T-cell (primary cell): ENCODE measurements around the gene MYO16. TPM values are rescaled to one million over a fixed set of nuclear protein-coding genes. Genes with fewer than 3 reads are reported as not detected.

Experiments
- ATAC-seq, 4 experiments: fragments of 200-7000 bp in 3 of 4; fragments of 150-1000 bp in 1 of 4; cut with Tn5 transposase; replicated peaks in 1 of 4; 1 replicate in 3 of 4; 2 replicates in 1 of 4; pipeline ENCODE4 v1.10.0; 2021; ENCODE audit warnings: moderate library complexity in 3 of 4, mild to moderate bottlenecking in 2 of 4, moderate number of reproducible peaks in 1 of 4
- CTCF ChIA-PET, 2 donors: fragments of 300-600 bp; sonication (Branson Sonifier 250); formaldehyde crosslinking; loops; one replicate each; lab custom pipeline; 2022; ENCODE audit warnings: antibody characterized with exemption in 2 of 2; lab: Charles Lee
- POLR2A ChIA-PET, 2 donors: fragments of 300-600 bp; sonication (Branson Sonifier 250); formaldehyde crosslinking; loops; one replicate each; lab custom pipeline; 2022; ENCODE audit warnings: antibody characterized with exemption in 2 of 2; lab: Charles Lee
- DNase-seq, 35 experiments: peaks; one replicate each; pipeline versions ENCODE4 v3.0.0 to v3.0.0-alpha.2; 2013 to 2023
- H3K27ac ChIP-seq: one replicate; pipeline ENCODE4 v1.5.1; 2013; ENCODE audit warnings: low read length
- H3K27me3 ChIP-seq, 2 experiments: replicated peaks in 1 of 2; 1 replicate in 1 of 2; 2 replicates in 1 of 2; pipeline versions ENCODE4 v1.6.1 to v1.7.0; 2013; ENCODE audit warnings: low read length in 1 of 2, mixed read lengths in 1 of 2; ENCODE audit not compliant: control insufficient read depth in 2 of 2, insufficient read depth in 2 of 2; ENCODE audit errors: extremely low read depth in 1 of 2
- H3K36me3 ChIP-seq, 2 donors: 1 replicate in 1 of 2; 2 replicates in 1 of 2; pipeline versions ENCODE4 v1.6.1 to v1.7.0; 2013; ENCODE audit warnings: low read length in 1 of 2; ENCODE audit not compliant: control insufficient read depth in 2 of 2, insufficient read depth in 1 of 2; ENCODE audit errors: extremely low read depth in 1 of 2
- H3K4me1 ChIP-seq, 2 experiments: 1 replicate in 1 of 2; 2 replicates in 1 of 2; pipeline versions ENCODE4 v1.6.1 to v1.7.0; 2013; ENCODE audit warnings: low read length in 2 of 2, mixed read lengths in 1 of 2; ENCODE audit not compliant: insufficient read depth in 2 of 2, control insufficient read depth in 1 of 2; ENCODE audit errors: extremely low read depth in 1 of 2
- H3K4me3 ChIP-seq, 2 donors: 1 replicate in 1 of 2; 2 replicates in 1 of 2; pipeline versions ENCODE4 v1.5.1 to v1.7.0; 2013; ENCODE audit warnings: mild to moderate bottlenecking in 2 of 2, low read length in 1 of 2, moderate library complexity in 1 of 2; ENCODE audit not compliant: control insufficient read depth in 1 of 2; ENCODE audit errors: extremely low read depth in 1 of 2
- H3K9me3 ChIP-seq: 2 replicates; pipeline ENCODE4 v1.7.0; 2013
- H3K27ac Mint-ChIP-seq, 2 donors: one replicate each; pipeline ENCODE4 v1.8.0; 2020 to 2021; ENCODE audit warnings: mild to moderate bottlenecking in 2 of 2, mixed read lengths in 2 of 2
- H3K27me3 Mint-ChIP-seq, 2 donors: one replicate each; pipeline ENCODE4 v1.8.0; 2021 to 2022; ENCODE audit warnings: mixed read lengths in 2 of 2
- H3K36me3 Mint-ChIP-seq: one replicate; pipeline ENCODE4 v1.8.0; 2021; ENCODE audit warnings: mixed read lengths
- H3K4me1 Mint-ChIP-seq, 3 donors: one replicate each; pipeline ENCODE4 v1.8.0; 2020 to 2022; ENCODE audit warnings: mixed read lengths in 3 of 3, mild to moderate bottlenecking in 1 of 3
- H3K4me3 Mint-ChIP-seq, 3 donors: one replicate each; pipeline ENCODE4 v1.8.0; 2020 to 2022; ENCODE audit warnings: mild to moderate bottlenecking in 3 of 3, mixed read lengths in 3 of 3, moderate library complexity in 3 of 3
- H3K9me3 Mint-ChIP-seq, 3 donors: one replicate each; pipeline ENCODE4 v1.8.0; 2020 to 2022; ENCODE audit warnings: mixed read lengths in 3 of 3
- WGBS: methylation state at CpG from one replicate; pipeline ENCODE4 v1.1.5; 2013; ENCODE audit warnings: missing lambda C conversion rate; ENCODE audit not compliant: insufficient coverage; 5-methylcytosine and 5-hydroxymethylcytosine counted together
- total RNA-seq, 35 experiments: library from RNA in 6 of 35; stranded (reverse) in 6 of 35; fragments of 120-200 nt in 1 of 35; gene quantifications; one replicate each; pipeline versions ENCODE4 v1.2.1 to v1.2.4 and lab custom pipeline; 2013 to 2026

MYO16 gene
- total RNA-seq, 5 donors from 2014 or later (not counting 1 experiment from before 2014, with no cell fraction given), result 0.20 to 2.0 (median 1.1) TPM

DNA sequence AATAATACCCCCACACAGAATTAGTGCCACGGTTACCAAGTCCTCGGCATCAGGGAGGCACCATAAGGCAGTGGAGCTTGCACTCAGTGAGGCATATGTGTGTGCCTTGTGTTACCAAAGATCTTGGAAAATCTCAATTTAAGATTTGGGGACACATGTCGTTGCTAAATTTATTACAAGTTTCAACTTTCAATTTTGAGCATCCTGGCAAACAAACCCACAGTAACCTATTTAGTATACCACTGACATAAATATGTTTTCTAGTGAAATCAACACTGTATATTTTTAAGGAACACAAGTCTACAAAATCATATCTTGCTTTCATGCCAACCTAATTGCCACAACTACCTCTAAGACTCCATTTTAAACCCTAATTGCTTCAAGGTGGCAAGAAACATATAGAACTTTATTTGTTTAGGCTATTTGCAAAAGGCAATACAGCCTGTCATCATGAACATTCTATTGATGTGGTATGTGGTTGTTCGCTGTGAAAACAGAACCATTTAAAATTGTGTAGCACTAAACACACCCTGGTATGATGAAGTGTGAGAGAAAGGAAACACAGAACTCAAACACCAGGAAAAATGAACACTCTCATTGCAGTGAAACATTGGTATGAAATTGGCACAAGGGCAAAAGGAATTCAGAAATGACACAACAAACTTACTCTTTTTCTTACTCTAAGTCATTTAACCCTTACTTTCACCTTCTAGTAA, 625.9 kb downstream of the MYO16 start:
- Mint-ChIP-seq H3K27me3 (peaks cover 0 to 8% of the 10 kb centered on the region in 2 donors), H3K4me1 (no peaks in the 10 kb centered on the region), H3K4me3 (no peak overlapping the region), H3K36me3 (no peaks in the 10 kb centered on the region), H3K9me3 (peaks cover 5 to 8% (median 8%) of the 10 kb centered on the region in 3 donors), H3K27ac (no peak overlapping the region)
- Histone ChIP-seq H3K9me3 (no peaks in the 10 kb centered on the region), H3K4me3 (no peak overlapping the region), H3K27me3 (no peaks in the 10 kb centered on the region), H3K4me1 (no peaks in the 10 kb centered on the region), H3K36me3 (no peaks in the 10 kb centered on the region), H3K27ac (no peak overlapping the region)
- WGBS, result 80% methylated on average over 1 of the region's 4 CpGs
- ChIA-PET POLR2A (no interaction called here), CTCF (no interaction called here)
- DNase-seq (no peak), ATAC-seq (no peak)

DNA sequence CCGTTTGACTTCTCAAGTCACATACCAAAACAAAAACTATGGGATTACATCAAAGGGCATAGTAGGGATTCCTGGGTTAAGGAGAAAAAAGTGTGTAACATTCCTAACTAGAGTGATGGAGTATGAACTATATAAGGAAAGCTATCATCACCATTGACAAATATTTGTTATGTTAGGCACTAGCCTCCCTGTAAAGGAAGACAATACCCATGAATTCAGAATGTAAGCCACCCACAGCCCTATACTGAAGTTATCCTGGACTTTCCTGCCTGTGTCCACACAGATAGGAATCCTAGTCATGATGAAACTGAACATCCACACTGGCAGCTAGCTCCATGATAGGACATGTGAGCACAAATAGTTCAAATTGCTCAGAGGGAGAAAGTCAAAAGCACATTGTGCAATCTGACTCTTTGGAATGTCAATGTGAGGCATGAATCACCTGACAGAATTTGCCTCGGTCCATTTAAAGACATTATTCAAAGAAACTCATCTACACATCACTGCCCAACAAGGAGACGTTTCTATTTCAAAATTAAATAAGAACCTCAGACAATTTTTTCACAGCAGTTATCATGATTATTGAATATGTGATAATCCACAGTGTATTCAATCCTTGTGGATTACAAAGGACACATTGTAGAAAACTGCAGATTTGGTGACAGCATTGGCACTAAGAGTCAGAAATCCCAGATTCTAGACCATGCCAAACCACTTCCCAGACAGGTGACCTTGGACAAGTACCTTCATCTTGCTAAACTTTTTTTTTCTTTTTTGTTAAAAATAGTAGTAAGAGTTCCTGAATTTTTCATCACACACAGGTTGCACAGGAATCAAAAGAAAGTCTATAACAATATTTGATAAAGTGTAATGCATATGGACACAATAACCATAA, 627.7 kb downstream of the MYO16 start:
- Histone ChIP-seq H3K27ac (no peak overlapping the region), H3K36me3 (no peaks in the 10 kb centered on the region), H3K4me1 (no peaks in the 10 kb centered on the region), H3K4me3 (no peak overlapping the region), H3K27me3 (no peaks in the 10 kb centered on the region), H3K9me3 (no peaks in the 10 kb centered on the region)
- no peak for ATAC-seq
- POLR2A ChIA-PET, result no interaction called here
- Mint-ChIP-seq H3K27ac (no peak overlapping the region), H3K27me3 (peaks cover 0 to 8% of the 10 kb centered on the region in 2 donors), H3K4me1 (no peaks in the 10 kb centered on the region), H3K9me3 (peaks cover 5 to 12% (median 8%) of the 10 kb centered on the region in 3 donors), H3K36me3 (no peaks in the 10 kb centered on the region), H3K4me3 (no peak overlapping the region)
- CTCF ChIA-PET, result no interaction called here
- no CpG with 5 or more reads among the region's 3 CpGs for WGBS
- no peak for DNase-seq
